MM.1S (cell line): ENCODE data around the gene ULK1.

Experiments used
- EZH2phosphoT487 ChIP-seq: fragments of 300-600 bp; sonication (generic); IDR thresholded peaks from 2 replicates; pipeline ENCODE4 v1.6.1; 2018; ENCODE audit warnings: antibody characterized with exemption, low read length
- TF ChIP-seq, protein P1 (sequence below): fragments of 300-600 bp; sonication (generic); IDR thresholded peaks from 2 replicates; pipeline ENCODE4 v1.5.1; 2016; ENCODE audit warnings: antibody characterized with exemption, low read length, mixed read lengths

DNA sequence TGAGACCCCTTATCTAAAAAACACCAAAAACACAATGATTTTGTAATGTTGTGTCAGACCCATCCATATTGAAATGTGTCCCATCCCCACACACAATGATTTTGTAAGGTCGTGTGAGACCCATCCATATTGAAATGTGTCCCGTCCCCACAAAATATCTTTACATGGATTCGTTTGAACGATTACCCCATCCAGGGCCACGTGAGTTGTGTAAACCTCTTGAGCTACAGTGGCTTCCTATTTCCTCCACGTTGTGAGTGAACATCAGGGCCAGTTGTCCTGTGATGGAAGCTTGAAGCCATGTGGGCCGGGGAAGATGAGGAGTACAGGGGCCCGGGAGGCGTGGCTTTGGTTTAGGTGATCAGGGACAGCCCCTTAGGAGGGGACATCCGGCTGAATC lies 27.0 kb upstream of the ULK1 start:
- TF ChIP-seq, protein P1, sequence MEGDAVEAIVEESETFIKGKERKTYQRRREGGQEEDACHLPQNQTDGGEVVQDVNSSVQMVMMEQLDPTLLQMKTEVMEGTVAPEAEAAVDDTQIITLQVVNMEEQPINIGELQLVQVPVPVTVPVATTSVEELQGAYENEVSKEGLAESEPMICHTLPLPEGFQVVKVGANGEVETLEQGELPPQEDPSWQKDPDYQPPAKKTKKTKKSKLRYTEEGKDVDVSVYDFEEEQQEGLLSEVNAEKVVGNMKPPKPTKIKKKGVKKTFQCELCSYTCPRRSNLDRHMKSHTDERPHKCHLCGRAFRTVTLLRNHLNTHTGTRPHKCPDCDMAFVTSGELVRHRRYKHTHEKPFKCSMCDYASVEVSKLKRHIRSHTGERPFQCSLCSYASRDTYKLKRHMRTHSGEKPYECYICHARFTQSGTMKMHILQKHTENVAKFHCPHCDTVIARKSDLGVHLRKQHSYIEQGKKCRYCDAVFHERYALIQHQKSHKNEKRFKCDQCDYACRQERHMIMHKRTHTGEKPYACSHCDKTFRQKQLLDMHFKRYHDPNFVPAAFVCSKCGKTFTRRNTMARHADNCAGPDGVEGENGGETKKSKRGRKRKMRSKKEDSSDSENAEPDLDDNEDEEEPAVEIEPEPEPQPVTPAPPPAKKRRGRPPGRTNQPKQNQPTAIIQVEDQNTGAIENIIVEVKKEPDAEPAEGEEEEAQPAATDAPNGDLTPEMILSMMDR = no peak
- no peak for TF ChIP-seq EZH2phosphoT487
